Measurements from ENCODE around the gene ANXA11. TPM values are rescaled to one million over a fixed set of nuclear protein-coding genes. Genes with fewer than 3 reads are reported as not detected.

Gene ANXA11
- 155 and 180 TPM in 2 replicates for total RNA-seq

GRCh38 chr10:80205477-80206276 is at the start of gene ANXA11:
ANXA11 (minus strand) TSS chr10:80205537; CDS start chr10:80172861, 32,676 bp downstream.

GRCh38 chr10:80132299-80133139 is 72.8 kb downstream of the ANXA11 start, which contains the start of gene PLAC9:
PLAC9 (plus strand) TSS chr10:80132730; CDS start chr10:80132763, 33 bp downstream.

Small RNAs within 50 kb of the gene (small RNA-seq; reads per million reads assigned to genes)
- gene RPS12P2, result not detected

Other genes starting within 250 kb of the ANXA11 start
- gene TMEM254, start 126.9 kb downstream of the ANXA11 start, total RNA-seq, result 15.4 and 22.1 TPM in 2 replicates
- gene PLAC9, start 72.8 kb downstream of the ANXA11 start, total RNA-seq, result 25.4 and 28.7 TPM in 2 replicates
- not detected in 2 replicates for gene MAT1A, start 84.1 kb upstream of the ANXA11 start, total RNA-seq
- gene DYDC1, start 151.2 kb upstream of the ANXA11 start, total RNA-seq, result not detected in 2 replicates
- not detected in 2 replicates for gene DYDC2, start 151.2 kb upstream of the ANXA11 start, total RNA-seq
- 4.2 and 6.7 TPM in 2 replicates for gene PRXL2A, start 203.0 kb upstream of the ANXA11 start, total RNA-seq
- 15.3 and 15.4 TPM in 2 replicates for gene TSPAN14, start 248.8 kb upstream of the ANXA11 start, total RNA-seq